IMR-90 (cell line): Measurements from ENCODE around the gene THSD7B. TPM values are rescaled to one million over a fixed set of nuclear protein-coding genes. Genes with fewer than 3 reads are reported as not detected.

ENCODE experiments used
- ATAC-seq: fragments of 200-7000 bp; cut with Tn5 transposase; 2 replicates; pipeline ENCODE4 v1.9.1; 2020; ENCODE audit warnings: low read depth, mild to moderate bottlenecking, moderate library complexity
- BruUV-seq: library from RNA; stranded (reverse); fragments of 400-500 nt; replicated peaks from 2 replicates; lab custom pipeline; 2021; lab: Mats Ljungman, UMichigan
- CTCF ChIA-PET: fragments of 300-600 bp; formaldehyde crosslinking; extraction: SDS; loops from one replicate; lab custom pipeline; 2021; ENCODE audit warnings: antibody characterized with exemption; lab: Yijun Ruan, JAX
- POLR2A ChIA-PET: fragments of 300-600 bp; sonication (Branson Sonifier 250); formaldehyde crosslinking; loops from one replicate; lab custom pipeline; 2022; ENCODE audit warnings: antibody characterized with exemption; ENCODE audit not compliant: unreplicated experiment; lab: Charles Lee
- DNase-seq: peaks from one replicate; pipeline ENCODE4 v3.0.0; 2013
- H2AFZ ChIP-seq: replicated peaks from 2 replicates; pipeline ENCODE3; 2013; ENCODE audit warnings: low read length, mild to moderate bottlenecking; ENCODE audit not compliant: poor library complexity
- H2AK5ac ChIP-seq: 2 replicates; pipeline ENCODE4 v1.6.1; 2013; ENCODE audit warnings: low read depth, low read length, inconsistent platforms
- H2AK9ac ChIP-seq: replicated peaks from 2 replicates; pipeline ENCODE3; 2013; ENCODE audit warnings: mild to moderate bottlenecking, low read depth, low read length, moderate library complexity; ENCODE audit not compliant: poor library complexity
- H2BK120ac ChIP-seq: 2 replicates; pipeline ENCODE4 v1.6.1; 2013; ENCODE audit warnings: low read depth, low read length, inconsistent platforms
- H2BK15ac ChIP-seq: 3 replicates; pipeline ENCODE4 v1.6.1; 2013; ENCODE audit warnings: low read depth, low read length, inconsistent platforms
- H2BK20ac ChIP-seq: 2 replicates; pipeline ENCODE4 v1.6.1; 2013; ENCODE audit warnings: low read depth, mild to moderate bottlenecking, inconsistent platforms, low read length, moderate library complexity
- H2BK5ac ChIP-seq: 2 replicates; pipeline ENCODE4 v1.6.1; 2013; ENCODE audit warnings: mild to moderate bottlenecking, low read depth, low read length, inconsistent platforms; ENCODE audit not compliant: poor library complexity, severe bottlenecking
- H3K14ac ChIP-seq: replicated peaks from 2 replicates; pipeline ENCODE4 v1.6.1; 2013; ENCODE audit warnings: low read depth, low read length, inconsistent platforms
- H3K18ac ChIP-seq: 2 replicates; pipeline ENCODE4 v1.6.1; 2013; ENCODE audit warnings: low read depth, low read length, control low read depth
- H3K23ac ChIP-seq: 2 replicates; pipeline ENCODE4 v1.6.1; 2013; ENCODE audit warnings: low read depth, low read length, inconsistent platforms
- H3K27ac ChIP-seq: 2 replicates; pipeline ENCODE4 v1.5.1; 2013; ENCODE audit warnings: mild to moderate bottlenecking, control low read depth, low read length; ENCODE audit not compliant: insufficient read depth
- H3K27me3 ChIP-seq: 2 replicates; pipeline ENCODE4 v1.6.1; 2013; ENCODE audit warnings: low read length; ENCODE audit not compliant: control insufficient read depth, insufficient read depth
- H3K36me3 ChIP-seq: 2 replicates; pipeline ENCODE4 v1.6.1; 2013; ENCODE audit warnings: low read length, mixed read lengths; ENCODE audit not compliant: control insufficient read depth, insufficient read depth
- H3K4ac ChIP-seq: 2 replicates; pipeline ENCODE4 v1.6.1; 2013; ENCODE audit warnings: low read depth, low read length, inconsistent platforms
- H3K4me1 ChIP-seq: 2 replicates; pipeline ENCODE4 v1.6.1; 2013; ENCODE audit warnings: low read length, mixed read lengths; ENCODE audit not compliant: control insufficient read depth, insufficient read depth
- H3K4me2 ChIP-seq: 2 replicates; pipeline ENCODE4 v1.6.1; 2013; ENCODE audit warnings: low read depth, mild to moderate bottlenecking, control low read depth, low read length, moderate library complexity
- H3K4me3 ChIP-seq: 2 replicates; pipeline ENCODE4 v1.5.1; 2013; ENCODE audit warnings: low read depth, mild to moderate bottlenecking, control low read depth, low read length, moderate library complexity; ENCODE audit not compliant: insufficient read depth
- H3K56ac ChIP-seq: 2 replicates; pipeline ENCODE4 v1.6.1; 2013; ENCODE audit warnings: low read length, inconsistent platforms; ENCODE audit not compliant: insufficient read depth; ENCODE audit errors: extremely low read depth
- H3K79me1 ChIP-seq, 2 experiments: 2 replicates each; pipeline ENCODE4 v1.6.1; 2013; ENCODE audit warnings: low read length in 2 of 2, inconsistent platforms in 1 of 2, low read depth in 1 of 2
- H3K9ac ChIP-seq: 2 replicates; pipeline ENCODE4 v1.6.1; 2013; ENCODE audit warnings: low read depth, low read length, control low read depth
- H3K9me1 ChIP-seq: 2 replicates; pipeline ENCODE4 v1.6.1; 2013; ENCODE audit warnings: low read length, inconsistent platforms; ENCODE audit not compliant: insufficient read depth
- H3K9me3 ChIP-seq: 2 replicates; pipeline ENCODE4 v1.6.1; 2013; ENCODE audit warnings: low read length; ENCODE audit not compliant: control insufficient read depth, insufficient read depth
- H4K20me1 ChIP-seq: 2 replicates; pipeline ENCODE4 v1.6.1; 2013; ENCODE audit warnings: low read length, inconsistent platforms; ENCODE audit not compliant: insufficient read depth
- H4K5ac ChIP-seq: 2 replicates; pipeline ENCODE4 v1.6.1; 2013; ENCODE audit warnings: mild to moderate bottlenecking, low read depth, low read length, control low read depth
- H4K8ac ChIP-seq, 2 experiments: 2 replicates each; pipeline ENCODE4 v1.6.1; 2013; ENCODE audit warnings: low read depth in 2 of 2, low read length in 2 of 2, control low read depth in 1 of 2, inconsistent platforms in 1 of 2
- H4K91ac ChIP-seq: 2 replicates; pipeline ENCODE4 v1.6.1; 2013; ENCODE audit warnings: low read depth, low read length, inconsistent platforms; ENCODE audit not compliant: insufficient read depth
- BHLHE40 ChIP-seq: fragments of 150-350 bp; IDR thresholded peaks from 2 replicates; pipeline ENCODE4 v1.6.1; 2016; ENCODE audit warnings: mild to moderate bottlenecking, low read depth, low read length
- CEBPB ChIP-seq: IDR thresholded peaks from 2 replicates; pipeline ENCODE4 v1.6.1; 2012; ENCODE audit warnings: low read depth, low read length, improper control_type of control experiment
- CHD1 ChIP-seq: IDR thresholded peaks from 2 replicates; pipeline ENCODE4 v1.6.1; 2012; ENCODE audit warnings: low read depth, low read length, improper control_type of control experiment
- CTCF ChIP-seq: conservative IDR thresholded peaks from 2 replicates; pipeline ENCODE4 v1.5.1; 2012; ENCODE audit warnings: mild to moderate bottlenecking, low read depth, low read length, improper control_type of control experiment
- ELK1 ChIP-seq: fragments of 150-350 bp; IDR thresholded peaks from 2 replicates; pipeline ENCODE4 v1.6.1; 2016; ENCODE audit warnings: low read depth, mild to moderate bottlenecking, low read length, moderate library complexity, borderline replicate concordance
- FOS ChIP-seq: fragments of 150-350 bp; IDR thresholded peaks from 2 replicates; pipeline ENCODE4 v1.6.1; 2016; ENCODE audit warnings: low read depth, low read length
- MAFK ChIP-seq: IDR thresholded peaks from 2 replicates; pipeline ENCODE4 v1.6.1; 2012; ENCODE audit warnings: low read depth, low read length, improper control_type of control experiment
- MAZ ChIP-seq: IDR thresholded peaks from 2 replicates; pipeline ENCODE4 v1.6.1; 2012; ENCODE audit warnings: low read depth, mild to moderate bottlenecking, low read length, improper control_type of control experiment, moderate library complexity, borderline replicate concordance
- MXI1 ChIP-seq: IDR thresholded peaks from 2 replicates; pipeline ENCODE4 v1.6.1; 2012; ENCODE audit warnings: low read depth, mild to moderate bottlenecking, low read length, moderate library complexity, borderline replicate concordance
- NFE2L2 ChIP-seq: fragments of 150-350 bp; IDR thresholded peaks from 2 replicates; pipeline ENCODE4 v1.6.1; 2016; ENCODE audit warnings: low read depth, mild to moderate bottlenecking, low read length
- POLR2A ChIP-seq: IDR thresholded peaks from 2 replicates; pipeline ENCODE4 v1.6.1; 2012; ENCODE audit warnings: mild to moderate bottlenecking, low read depth, low read length
- RAD21 ChIP-seq: IDR thresholded peaks from 2 replicates; pipeline ENCODE4 v1.6.1; 2012; ENCODE audit warnings: low read length, improper control_type of control experiment
- RCOR1 ChIP-seq: IDR thresholded peaks from 2 replicates; pipeline ENCODE4 v1.6.1; 2012; ENCODE audit warnings: mild to moderate bottlenecking, low read length, improper control_type of control experiment; ENCODE audit not compliant: insufficient replicate concordance
- RFX5 ChIP-seq: IDR thresholded peaks from 2 replicates; pipeline ENCODE4 v1.8.0; 2012; ENCODE audit warnings: low read depth, mild to moderate bottlenecking, low read length, moderate library complexity
- SMC3 ChIP-seq: fragments of 150-350 bp; IDR thresholded peaks from 2 replicates; pipeline ENCODE4 v1.6.1; 2016; ENCODE audit warnings: low read depth, mild to moderate bottlenecking, antibody characterized with exemption, low read length, moderate library complexity
- USF2 ChIP-seq: fragments of 150-350 bp; IDR thresholded peaks from 2 replicates; pipeline ENCODE4 v1.6.1; 2017; ENCODE audit warnings: mild to moderate bottlenecking, antibody characterized with exemption, low read length, low read depth
- WGBS, 2 experiments: methylation state at CpG; one replicate each; pipeline versions ENCODE4 v1.1.5 to v1.1.7; 2013; ENCODE audit warnings: missing lambda C conversion rate in 2 of 2; ENCODE audit not compliant: insufficient read length in 1 of 2; ENCODE audit errors: extremely low coverage in 2 of 2; 5-methylcytosine and 5-hydroxymethylcytosine counted together
- dilution Hi-C: fragments of 300-500 bp; cut with HindIII; formaldehyde crosslinking; loops from one replicate; pipeline ENCODE4 v1.14.3; 2018; ENCODE audit warnings: low sequenced_read_pairs; ENCODE audit not compliant: unreplicated experiment
- in situ Hi-C: fragments of 300-500 bp; cut with MboI; formaldehyde crosslinking; loops from 3 replicates; pipeline ENCODE4 v1.14.3; 2019; ENCODE audit warnings: low sequenced_read_pairs, inconsistent platforms, mixed read lengths
- intact Hi-C: fragments of 100-400 bp; cut with micrococcal nuclease; formaldehyde crosslinking; loops from 2 replicates; pipeline ENCODE4 v1.10.0; 2022
- polyA plus RNA-seq, 3 experiments: library from polyadenylated mRNA; depleted of rRNA; stranded (reverse); fragments of >200 nt; gene quantifications; 2 replicates each; pipeline ENCODE4 v1.2.3, GENCODE V29; 2012; ENCODE audit warnings: low replicate concordance in 1 of 3
- total RNA-seq: library from RNA; depleted of rRNA; stranded (reverse); fragments of >200 nt; gene quantifications from 2 replicates; pipeline ENCODE4 v1.2.3, GENCODE V29; 2012

Gene THSD7B
- total and polyA plus RNA-seq, 2 of the 4 experiments (the other 2 are of a cell fraction) = not detected

GRCh38 chr2:137454886-137455285, 689.5 kb downstream of the THSD7B start:
- no peak overlapping the region for H4K91ac ChIP-seq
- ATAC-seq (no peak), DNase-seq (no peak)
- CTCF ChIA-PET = no interaction called here
- BruUV-seq = no TSS peak
- no peak overlapping the region for H2AK9ac ChIP-seq
- no peaks in the 10 kb centered on the region for H3K36me3 ChIP-seq
- no peak overlapping the region for H3K27ac ChIP-seq
- no peaks in the 10 kb centered on the region for H3K4me1 ChIP-seq
- no peak overlapping the region for H2BK15ac ChIP-seq
- H4K8ac ChIP-seq = no peak overlapping the region
- in situ Hi-C loops (no loop called here), intact Hi-C loops (no loop called here), dilution Hi-C loops (no loop called here)
- H2AK5ac ChIP-seq = no peak overlapping the region
- H4K20me1 ChIP-seq = no peaks in the 10 kb centered on the region
- H3K9me1 ChIP-seq = no peaks in the 10 kb centered on the region
- H3K9me3 ChIP-seq = 0 out of 2 replicates have a peak, but pooled peaks cover 2% of the 10 kb centered on the region
- POLR2A ChIA-PET = no interaction called here
- no peak overlapping the region for H3K4me3 ChIP-seq
- H3K4me2 ChIP-seq = no peak overlapping the region
- no peak overlapping the region for H3K18ac ChIP-seq
- H3K79me1 ChIP-seq = no peaks in the 10 kb centered on the region
- H2BK20ac ChIP-seq = no peak overlapping the region
- no CpG with 5 or more reads among the region's 2 CpGs for WGBS, 2 experiments
- H3K23ac ChIP-seq = no peak overlapping the region
- H3K56ac ChIP-seq = no peak overlapping the region
- no peak overlapping the region for H2BK120ac ChIP-seq
- no peak overlapping the region for H2AFZ ChIP-seq
- H4K5ac ChIP-seq = no peak overlapping the region
- H3K9ac ChIP-seq = no peak overlapping the region
- no peak for TF ChIP-seq CEBPB
- no peak for TF ChIP-seq MAZ
- TF ChIP-seq RCOR1 = no peak
- no peak for TF ChIP-seq CTCF
- no peak for TF ChIP-seq ELK1
- no peak for TF ChIP-seq USF2
- no peak for TF ChIP-seq RFX5
- no peak for TF ChIP-seq FOS
- no peak for TF ChIP-seq BHLHE40
- no peak for TF ChIP-seq NFE2L2
- TF ChIP-seq POLR2A = no peak
- no peak for TF ChIP-seq SMC3
- no peak for TF ChIP-seq RAD21
- no peak for TF ChIP-seq CHD1
- no peak for TF ChIP-seq MXI1
- no peak for TF ChIP-seq MAFK
- no peak overlapping the region for H3K14ac ChIP-seq
- H2BK5ac ChIP-seq = no peak overlapping the region
- H3K27me3 ChIP-seq = no peaks in the 10 kb centered on the region
- no peak overlapping the region for H3K4ac ChIP-seq
